Measurements from ENCODE around the gene PDE6G. TPM values are rescaled to one million over a fixed set of nuclear protein-coding genes. Genes with fewer than 3 reads are reported as not detected.
"Not testable (repeated sequence)": the region's sequence is repeated elsewhere in the genome, so short reads cannot be mapped to it uniquely, and the experiment has no call there.

PDE6G gene
- polyA plus RNA-seq, 4 donors, result 10.3 to 17.5 (median 15.2) TPM

DNA sequence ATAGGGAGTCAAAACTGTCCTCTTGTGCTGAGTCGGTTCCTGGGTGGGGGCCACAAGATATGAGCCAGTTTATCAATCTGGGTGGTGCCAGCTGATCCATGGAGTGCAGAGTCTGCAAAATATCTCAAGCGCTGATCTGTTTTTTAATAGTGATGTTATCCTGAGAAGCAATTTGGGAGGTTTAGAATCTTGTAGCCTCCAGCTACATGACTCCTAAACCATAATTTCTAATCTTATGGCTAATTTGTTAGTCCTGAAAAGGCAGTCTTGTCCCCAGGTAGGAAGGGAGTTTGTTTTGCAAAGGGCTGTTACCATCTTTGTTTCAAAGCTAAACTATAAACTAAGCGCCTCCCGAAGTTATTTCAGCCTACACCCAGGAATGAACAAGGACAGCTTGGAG, 17.7 kb downstream of the PDE6G start:
- no peak for DNase-seq (ENCODE audit: low read depth in 4 of 4, low spot score in 3 of 4)

DNA sequence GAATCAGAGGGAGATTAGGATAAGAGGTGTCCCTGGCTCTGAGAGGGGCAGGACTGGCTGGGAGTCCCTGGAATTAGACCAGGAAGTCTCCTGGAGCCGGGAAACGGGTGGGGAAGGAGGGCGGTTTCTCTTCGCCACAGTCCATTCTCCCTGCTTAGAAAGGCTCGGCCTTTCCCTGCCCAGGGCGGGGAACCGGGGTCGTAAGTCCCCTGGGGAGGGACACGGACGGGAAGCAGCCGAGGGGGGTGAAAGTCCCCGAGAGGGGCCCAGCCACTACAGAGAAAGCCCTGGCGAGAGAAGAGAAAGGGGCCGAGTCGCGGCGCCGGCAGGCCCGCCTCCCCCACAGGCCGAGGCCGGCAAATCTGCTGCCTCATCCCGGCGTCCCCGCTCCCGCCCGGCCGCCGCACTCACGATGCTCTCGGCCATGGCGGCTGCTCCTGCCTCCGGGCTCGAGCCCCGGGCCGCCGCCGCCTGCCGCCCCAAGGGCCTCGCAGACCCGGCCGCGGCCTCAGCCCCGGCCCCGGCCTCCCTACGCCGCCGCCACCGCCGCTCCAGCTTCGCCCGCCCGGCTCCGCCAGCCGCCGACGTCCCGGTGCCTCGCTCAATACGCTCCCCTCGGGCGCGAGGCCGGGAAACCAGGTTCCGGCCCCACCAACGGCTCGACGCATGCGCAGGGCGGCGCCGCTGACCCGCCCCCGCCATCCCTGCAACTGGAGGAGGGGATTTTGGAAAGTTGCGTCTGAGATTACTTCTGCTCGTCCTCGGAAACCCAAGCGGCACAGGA, 19.6 kb downstream of the PDE6G start, which contains the start of the genes NPLOC4 and TSPAN10:
Gene NPLOC4 (minus strand): TSS at position 608 of the 784 bp plus-strand sequence. CDS start 182 bp downstream, at position 426.
Gene TSPAN10 (plus strand): TSS at position 692 of the 784 bp plus-strand sequence. CDS start 5,217 bp downstream, outside the sequence.
- peak; percentile 73 to 83 (median 78) for DNase-seq (ENCODE audit: low read depth in 4 of 4, low spot score in 3 of 4)

DNA sequence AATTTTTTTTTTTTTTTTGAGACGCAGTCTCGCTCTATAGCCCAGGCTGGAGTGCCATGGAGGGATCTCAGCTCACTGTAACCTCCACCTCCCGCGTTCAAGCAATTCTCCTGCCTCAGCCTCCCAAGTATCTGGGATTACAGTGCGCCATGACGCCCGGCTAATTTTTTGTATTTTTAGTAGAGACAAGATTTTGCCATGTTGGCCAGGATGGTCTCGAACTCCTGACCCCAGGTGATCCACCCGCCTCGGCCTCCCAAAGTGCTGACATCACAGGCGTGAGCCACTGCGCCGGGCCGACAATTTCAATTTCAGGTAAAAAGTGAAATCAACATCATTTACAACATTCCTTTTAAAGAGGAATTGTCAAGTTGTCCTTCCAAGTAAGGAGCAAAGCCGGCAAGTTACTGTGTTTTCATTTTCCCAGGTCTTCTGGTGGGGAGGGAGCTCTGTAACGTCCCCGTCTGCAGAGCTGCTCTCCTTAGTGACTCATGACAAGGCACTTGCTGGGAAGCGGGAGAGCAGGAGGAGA, 20.3 kb downstream of the PDE6G start:
- no peak for DNase-seq (ENCODE audit: low read depth in 4 of 4, low spot score in 3 of 4)

DNA sequence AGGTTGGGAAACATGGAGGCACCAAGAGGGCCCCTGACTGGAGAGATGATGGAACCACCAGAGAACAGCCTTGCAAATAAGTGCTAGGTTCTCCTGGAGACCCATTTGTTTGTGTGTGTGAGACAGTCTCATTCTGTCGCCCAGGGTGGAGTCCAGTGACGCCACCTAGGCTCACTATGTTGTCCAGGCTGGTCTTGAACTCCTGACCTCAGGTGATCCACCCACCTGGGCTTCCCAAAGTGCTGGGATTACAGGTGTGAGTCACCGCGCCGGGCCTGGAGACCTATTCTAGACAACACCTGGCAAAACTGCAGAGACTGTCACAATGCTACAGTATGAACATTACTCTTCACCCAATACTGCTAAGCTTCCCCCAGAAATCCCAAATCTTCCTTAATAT, 20.9 kb downstream of the PDE6G start:
- no peak for DNase-seq (ENCODE audit: low read depth in 4 of 4, low spot score in 3 of 4)

DNA sequence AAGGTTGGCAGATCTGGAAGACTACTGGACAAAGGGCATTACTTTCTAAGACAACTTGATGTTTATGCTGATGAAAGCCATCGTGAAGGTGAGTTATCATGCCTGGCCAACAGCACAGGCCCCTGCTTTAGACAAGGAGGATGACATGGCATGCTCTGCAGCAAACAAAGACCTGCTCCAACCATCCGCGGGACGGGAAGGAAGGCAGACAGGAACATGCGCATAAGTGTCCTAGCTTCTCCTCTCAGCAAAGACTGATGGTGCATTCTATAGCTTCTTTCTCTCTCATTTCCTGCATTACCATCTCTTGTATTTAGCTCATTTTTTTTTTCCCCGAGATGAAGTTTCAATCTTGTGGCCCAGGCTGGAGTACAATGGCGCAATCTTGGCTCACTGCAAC, 24.9 kb downstream of the PDE6G start:
- no peak for DNase-seq (ENCODE audit: low read depth in 4 of 4, low spot score in 3 of 4)

DNA sequence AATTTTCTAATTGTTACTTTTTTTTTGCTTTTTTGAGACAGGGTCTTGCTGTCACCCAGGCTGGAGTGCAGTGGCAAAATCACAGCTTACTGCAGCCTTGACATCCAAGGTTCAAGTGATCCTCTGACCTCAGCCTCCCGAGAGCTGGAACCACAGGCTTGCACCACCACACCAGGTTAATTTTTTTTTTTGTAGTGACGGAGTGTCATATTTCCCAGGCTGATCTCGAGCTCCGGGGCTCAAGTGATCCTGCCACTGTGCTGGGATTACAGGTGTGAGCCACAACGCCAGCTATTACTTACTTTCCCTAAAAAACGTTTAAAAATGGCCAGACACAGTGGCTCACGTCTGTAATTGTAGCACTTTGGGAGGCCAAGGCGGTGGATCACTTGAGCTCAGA, 26.1 kb downstream of the PDE6G start:
- no peak for DNase-seq (ENCODE audit: low read depth in 4 of 4, low spot score in 3 of 4)

DNA sequence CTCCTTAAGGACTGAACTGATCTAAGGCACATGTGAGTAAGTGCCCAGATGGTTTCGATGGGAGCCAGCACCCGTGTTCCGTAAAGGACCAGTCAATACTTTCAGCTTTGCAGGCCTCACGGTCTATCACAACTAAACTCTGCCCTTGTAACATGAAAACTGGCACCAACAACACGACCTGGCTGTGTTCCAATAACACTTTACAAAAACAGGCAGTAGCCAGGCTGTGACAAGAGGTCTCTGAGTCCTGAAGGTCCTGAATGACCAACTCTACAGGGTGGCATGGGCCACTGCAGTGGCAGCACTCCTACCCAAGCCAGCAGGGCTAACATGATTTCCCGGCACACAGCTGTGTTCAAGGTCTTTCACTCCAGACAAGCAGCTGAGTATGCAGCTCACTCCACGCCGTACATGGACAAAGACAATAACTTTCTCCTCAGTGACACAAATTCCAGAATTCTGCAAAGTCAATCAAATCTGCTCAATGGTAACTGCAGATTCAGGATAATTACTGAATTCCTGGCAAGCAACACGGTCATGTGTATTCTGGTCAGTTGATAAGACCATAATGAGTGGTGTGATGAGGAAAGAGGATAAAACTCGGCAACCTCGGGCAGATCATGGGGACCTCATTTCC, 34.7 kb downstream of the PDE6G start:
- DNase-seq (ENCODE audit: low read depth in 4 of 4, low spot score in 3 of 4), result no peak

DNA sequence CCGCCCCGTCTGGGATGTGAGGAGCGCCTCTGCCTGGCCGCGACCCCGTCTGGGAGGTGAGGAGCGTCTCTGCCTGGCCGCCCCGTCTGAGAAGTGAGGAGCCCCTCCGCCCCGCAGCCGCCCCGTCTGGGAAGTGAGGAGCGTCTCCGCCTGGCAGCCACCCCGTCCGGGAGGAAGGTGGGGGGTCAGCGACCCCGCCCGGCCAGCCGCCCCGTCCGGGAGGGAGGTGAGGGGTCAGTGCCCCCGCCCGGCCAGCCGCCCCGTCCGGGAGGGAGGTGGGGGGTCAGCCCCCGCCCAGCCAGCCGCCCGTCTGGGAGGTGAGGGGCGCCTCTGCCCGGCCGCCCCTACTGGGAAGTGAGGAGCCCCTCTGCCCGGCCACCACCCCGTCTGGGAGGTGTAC, 38.0 kb downstream of the PDE6G start:
- DNase-seq (ENCODE audit: low read depth in 4 of 4, low spot score in 3 of 4), result not testable (repeated sequence)

DNA sequence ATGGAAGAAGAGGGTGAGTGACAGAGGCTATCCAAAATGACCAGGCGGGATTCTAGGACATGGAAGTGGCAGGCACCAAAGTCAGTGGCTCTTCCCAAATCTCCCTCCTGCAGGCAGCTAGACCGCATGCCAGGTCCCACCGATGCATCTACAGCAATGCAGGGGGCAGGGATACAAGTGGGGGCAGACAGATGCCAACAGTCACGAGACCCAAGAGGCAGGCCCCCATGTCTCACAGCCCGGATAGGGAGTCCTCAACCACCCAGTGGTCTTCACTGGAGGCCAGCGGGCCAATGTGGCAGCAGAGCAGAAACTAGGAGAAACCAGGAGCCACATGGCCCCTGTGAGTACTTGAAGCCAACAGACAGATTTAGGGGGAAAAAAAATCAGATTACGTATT, 39.5 kb downstream of the PDE6G start:
- no peak for DNase-seq (ENCODE audit: low read depth in 4 of 4, low spot score in 3 of 4)

DNA sequence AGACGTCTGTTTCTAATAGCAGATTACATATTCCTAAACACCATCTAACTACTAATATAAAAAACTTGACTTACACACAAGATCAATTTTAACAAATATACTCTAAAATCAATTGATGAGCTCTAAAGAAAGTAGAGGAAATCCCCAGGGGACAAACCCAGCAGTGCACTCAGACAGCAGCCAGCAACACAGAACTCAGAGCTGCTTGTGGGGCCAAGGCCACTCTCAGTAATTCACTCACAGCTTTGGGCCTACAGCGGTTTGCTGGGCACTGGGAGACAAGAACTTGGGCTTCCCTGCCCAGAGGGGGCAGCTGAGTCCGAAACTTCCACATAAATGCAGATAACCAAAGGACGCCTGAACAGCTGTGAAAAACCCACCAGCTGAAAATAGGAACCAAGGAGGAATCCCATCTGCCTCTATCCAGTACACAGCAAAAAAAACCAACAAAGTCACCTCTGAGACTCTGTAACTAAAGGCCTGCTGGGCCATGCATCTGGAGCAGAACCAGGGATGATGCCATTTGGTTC, 40.9 kb downstream of the PDE6G start:
- DNase-seq (ENCODE audit: low read depth in 4 of 4, low spot score in 3 of 4), result no peak

DNA sequence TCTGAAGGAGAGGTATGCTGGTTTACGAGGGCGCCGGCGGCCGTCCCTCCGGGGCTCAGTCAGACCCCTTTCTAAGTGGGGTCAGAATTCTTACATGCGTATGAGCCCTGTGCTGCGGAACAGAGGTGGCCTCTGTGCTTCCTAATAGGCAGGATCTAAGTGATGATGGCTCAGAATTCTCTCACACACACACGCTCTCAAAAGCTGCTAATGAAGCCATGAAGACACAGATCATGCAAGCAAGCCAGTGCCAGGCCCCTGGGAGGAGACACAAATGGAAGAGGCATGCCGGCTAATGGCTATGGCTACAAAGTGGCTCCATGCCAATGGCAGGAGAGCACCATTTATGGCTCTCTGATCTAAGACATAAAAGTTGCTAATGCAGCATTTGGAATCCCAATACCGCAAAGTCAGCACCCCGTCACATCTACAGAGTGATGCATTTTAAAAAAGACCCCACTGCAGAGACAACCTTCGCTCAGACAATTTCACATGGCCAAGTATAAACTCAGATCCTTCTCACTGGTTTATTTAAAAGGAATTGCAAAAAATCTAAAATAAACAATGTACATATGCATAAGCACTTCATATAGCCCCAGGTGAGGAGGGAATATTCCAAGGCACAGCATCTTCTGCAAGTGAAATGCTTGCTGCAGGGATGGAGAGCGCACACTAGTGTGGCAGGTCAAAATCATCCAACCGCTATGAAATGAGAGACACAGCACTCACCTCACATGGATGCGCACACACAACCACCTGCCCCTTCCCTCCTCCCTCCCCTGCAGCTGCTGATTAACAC, 44.0 kb downstream of the PDE6G start:
- no peak for DNase-seq (ENCODE audit: low read depth in 4 of 4, low spot score in 3 of 4)

DNA sequence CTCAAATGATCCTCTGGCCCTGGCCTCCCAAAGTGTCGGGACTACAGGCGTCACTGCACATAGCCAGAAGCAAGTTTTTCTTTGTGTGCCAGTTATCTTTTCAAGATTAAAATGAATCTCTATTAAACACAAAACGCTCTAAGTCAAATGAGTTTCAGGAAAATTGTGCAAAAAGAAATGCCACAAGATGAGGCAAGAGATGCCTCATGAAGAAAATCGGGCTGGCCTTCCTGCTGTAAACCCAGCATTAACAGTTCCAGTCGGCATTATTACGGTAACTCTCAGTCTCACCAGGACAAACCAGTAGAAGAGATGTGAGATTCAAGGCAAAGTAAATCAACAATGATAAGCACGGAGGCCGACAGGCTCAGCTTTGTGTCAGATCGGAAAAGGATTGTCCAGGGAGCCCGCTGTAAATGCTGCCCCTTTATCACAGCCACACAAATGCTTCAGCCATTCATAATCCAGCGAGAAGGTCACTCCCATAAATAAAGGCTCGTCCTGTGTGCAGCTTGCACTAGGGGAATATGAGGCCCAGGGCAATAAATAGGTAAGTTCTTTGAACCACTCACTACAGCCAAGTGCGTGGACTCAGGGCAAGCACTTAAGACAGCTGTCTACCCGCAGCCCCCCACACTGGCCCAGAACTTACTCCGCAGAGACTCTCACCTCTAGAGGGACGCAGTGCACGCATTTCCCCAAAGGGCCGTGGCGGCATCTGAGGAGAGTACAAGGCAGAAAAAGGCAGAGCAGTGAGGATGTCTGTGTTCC, 46.6 kb downstream of the PDE6G start:
- no peak for DNase-seq (ENCODE audit: low read depth in 4 of 4, low spot score in 3 of 4)

DNA sequence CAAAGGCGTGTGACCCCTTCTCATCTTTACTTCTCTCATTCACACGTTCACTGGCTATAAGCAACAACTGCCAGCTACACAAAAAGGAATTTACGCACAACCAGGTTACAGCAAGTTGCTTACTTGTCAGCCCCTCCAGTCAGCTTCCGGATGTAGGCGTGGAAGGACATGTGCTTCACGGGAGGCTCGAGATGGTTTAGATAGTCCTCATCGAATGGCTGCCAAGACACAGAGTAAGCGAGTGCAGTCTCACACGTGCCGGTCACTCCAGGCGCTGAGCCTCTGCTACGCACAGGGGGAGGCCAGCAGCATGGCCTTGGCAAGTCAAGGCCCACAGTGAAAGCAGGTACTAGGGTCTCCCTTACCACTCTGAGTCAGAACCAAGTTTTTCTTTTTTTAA, 47.7 kb downstream of the PDE6G start:
- no peak for DNase-seq (ENCODE audit: low read depth in 4 of 4, low spot score in 3 of 4)

DNA sequence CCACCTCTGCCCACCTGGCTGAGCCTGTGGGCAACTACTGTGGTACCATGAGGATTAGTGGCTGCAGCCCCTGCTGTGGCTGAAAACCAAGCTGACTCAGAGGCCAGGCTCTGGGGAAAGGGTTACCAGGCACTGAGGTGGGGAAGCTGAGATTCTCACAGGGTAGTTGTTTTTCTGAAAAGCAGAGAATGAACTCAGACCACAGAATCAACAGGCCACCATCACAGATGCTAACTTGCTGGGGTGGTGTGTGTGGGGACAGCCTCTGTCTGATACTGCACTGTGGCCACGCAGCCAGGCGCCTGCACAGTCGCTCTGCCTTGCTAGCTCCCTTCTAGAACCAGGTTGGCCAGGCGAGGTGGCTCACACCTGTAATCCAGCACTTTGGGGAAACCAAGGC, 48.3 kb downstream of the PDE6G start:
- no peak for DNase-seq (ENCODE audit: low read depth in 4 of 4, low spot score in 3 of 4)

DNA sequence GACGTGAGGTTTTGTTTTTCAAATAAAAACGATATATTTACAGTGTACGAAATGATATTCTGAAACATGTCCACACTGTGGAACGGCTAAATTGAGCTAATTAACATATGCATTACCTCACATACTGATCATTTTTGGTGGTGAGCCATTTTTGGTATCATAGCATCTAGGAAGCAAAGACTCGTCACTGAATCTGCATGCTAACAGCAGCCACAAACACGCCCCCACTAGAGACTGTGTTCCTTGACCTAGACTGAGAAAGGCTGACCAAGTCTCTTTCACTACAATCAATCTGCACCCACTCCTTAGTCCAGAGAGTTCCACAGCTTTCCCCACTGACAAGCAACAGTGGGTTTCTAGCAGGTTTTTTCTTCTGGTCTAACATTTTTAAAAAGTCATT, 48.9 kb downstream of the PDE6G start:
- no peak for DNase-seq (ENCODE audit: low read depth in 4 of 4, low spot score in 3 of 4)

DNA sequence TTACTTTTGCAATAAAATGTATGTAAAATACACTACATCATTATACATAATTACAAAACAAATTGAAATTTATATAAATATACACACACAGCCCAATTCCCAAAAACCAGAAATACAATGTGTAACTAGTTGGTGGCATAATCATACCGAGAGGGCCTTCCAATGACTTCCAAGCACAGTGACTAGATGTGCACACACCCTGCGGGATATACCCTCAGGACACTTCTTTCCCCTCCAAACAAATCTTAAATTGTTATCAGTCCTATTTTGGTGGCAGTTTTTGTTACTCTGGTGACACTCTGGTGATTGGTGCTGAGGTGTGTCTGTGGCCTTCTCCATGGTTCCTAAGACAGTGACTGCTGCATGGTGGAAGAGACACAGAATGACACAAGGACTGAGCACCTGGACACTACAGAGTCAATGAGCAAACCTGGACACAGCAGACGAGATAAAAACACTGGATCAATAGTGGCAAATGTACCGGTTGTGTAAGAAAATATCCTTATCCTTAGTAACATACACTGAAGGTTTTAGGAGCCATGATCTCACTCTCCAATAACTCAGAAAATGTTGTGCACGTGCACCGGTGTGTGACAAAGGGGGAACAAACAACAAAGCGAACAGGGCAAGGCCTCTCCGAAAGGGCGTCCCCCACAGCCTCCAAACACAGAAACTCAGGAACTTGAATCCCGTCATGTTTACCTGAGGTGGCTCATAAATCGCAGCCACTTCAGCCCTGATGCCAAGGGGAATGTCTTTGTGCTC, 52.3 kb downstream of the PDE6G start:
- DNase-seq (ENCODE audit: low read depth in 4 of 4, low spot score in 3 of 4), result no peak

DNA sequence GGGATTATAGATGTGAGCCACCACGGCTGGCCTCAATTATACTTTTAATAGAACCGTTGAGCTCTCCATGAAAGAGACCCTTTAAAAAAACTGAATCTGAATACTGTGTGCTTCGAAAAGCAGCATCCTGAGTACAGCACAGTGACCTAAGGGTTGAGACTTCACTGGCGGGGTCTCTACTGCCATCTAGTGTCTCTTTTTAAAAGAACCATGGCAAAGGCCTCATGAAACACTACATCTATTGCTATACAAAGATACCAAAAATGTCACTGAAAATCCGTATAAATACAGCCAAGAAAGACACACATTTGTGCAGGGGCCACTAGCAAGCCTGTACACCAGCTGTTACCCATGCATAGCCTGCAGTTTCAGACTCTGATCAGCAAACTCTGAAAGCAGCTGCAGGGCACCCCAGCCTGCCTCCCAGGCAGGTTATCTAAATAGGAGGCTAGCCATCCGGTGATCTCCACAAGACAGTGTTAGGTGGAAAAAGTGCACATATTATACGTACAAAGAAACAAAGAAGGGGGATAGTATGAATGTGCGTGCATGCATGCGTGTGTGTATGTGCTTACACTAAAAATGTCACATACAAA, 54.7 kb downstream of the PDE6G start:
- DNase-seq (ENCODE audit: low read depth in 4 of 4, low spot score in 3 of 4), result peak; percentile 47 to 60 (median 52)

All from right renal pelvis (tissue), 4 donors.